GM19193 (cell line): ENCODE results near the gene DPP8.

ENCODE experiments used
- POLR2A ChIP-seq: IDR thresholded peaks from 4 replicates; pipeline ENCODE4 v1.6.1; 2011; ENCODE audit not compliant: insufficient read depth, insufficient read length; ENCODE audit errors: extremely low read depth

DPP8 gene

GRCh38 chr15:65413760-65414144, 103.7 kb downstream of the DPP8 start:
- no peak for TF ChIP-seq POLR2A

- no peak for TF ChIP-seq POLR2A
Measured at GRCh38 chr15:65413051-65413759, 104.3 kb downstream of the DPP8 start.

GRCh38 chr15:65412556-65412955, 104.9 kb downstream of the DPP8 start:
- TF ChIP-seq POLR2A = no peak

- no peak for TF ChIP-seq POLR2A
Measured at GRCh38 chr15:65411465-65412071, 105.9 kb downstream of the DPP8 start.

- no peak for TF ChIP-seq POLR2A
Measured at GRCh38 chr15:65410972-65411371, 106.5 kb downstream of the DPP8 start.

- no peak for TF ChIP-seq POLR2A
Measured at GRCh38 chr15:65410036-65410435, 107.5 kb downstream of the DPP8 start.

GRCh38 chr15:65409036-65409631, 108.4 kb downstream of the DPP8 start:
- TF ChIP-seq POLR2A = no peak

- no peak for TF ChIP-seq POLR2A
Measured at GRCh38 chr15:65408324-65409035, 109.0 kb downstream of the DPP8 start.

GRCh38 chr15:65406424-65407000, 111.0 kb downstream of the DPP8 start:
- no peak for TF ChIP-seq POLR2A

GRCh38 chr15:65405791-65406423, 111.6 kb downstream of the DPP8 start:
- no peak for TF ChIP-seq POLR2A

GRCh38 chr15:65404186-65404872, 113.2 kb downstream of the DPP8 start:
- no peak for TF ChIP-seq POLR2A

- TF ChIP-seq POLR2A = no peak
Measured at GRCh38 chr15:65402961-65403360, 114.5 kb downstream of the DPP8 start.

- TF ChIP-seq POLR2A = no peak
Measured at GRCh38 chr15:65401611-65402240, 115.8 kb downstream of the DPP8 start.
